ENCODE data around the gene OVAAL. TPM values are rescaled to one million over a fixed set of nuclear protein-coding genes. Genes with fewer than 3 reads are reported as not detected.

The OVAAL gene
- polyA plus RNA-seq, 4 donors, result not detected

DNA sequence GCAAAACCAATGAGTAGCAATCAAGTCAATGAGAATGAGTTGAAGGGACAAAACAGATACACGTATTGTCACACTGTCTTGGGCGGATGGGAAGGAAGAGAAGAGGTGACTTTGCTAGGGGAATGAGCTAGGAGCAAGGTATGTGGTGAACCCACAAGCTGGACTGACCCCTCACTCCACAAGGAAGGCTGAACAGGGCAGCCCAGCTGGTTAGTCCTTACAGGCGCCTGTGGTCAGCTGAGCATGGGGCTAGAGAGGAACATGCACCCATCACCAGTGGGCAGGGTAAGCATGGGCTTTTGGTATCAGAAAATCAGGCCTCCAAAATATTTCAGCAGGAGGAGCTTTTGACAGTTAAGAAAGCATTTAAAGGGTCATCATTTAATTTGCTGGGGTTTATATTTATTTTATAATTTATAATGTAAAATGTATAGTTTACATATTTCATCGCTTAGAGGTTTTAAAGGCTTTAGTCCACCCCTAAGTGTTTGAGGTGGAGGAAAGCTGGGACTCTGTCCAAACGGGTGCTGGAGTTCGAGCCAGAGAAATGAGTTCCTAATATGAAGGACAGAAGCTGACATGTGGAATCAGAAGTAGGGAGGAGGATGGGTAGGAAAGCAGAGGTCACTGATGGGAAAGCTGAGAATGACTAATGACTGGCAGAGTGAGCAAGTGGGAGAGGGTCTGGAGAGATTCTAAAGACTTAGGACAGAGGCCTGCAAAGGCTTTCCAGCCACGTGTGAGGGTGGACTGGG, 34.4 kb upstream of the OVAAL start:
- Histone ChIP-seq H3K4me1 (ENCODE audit: control insufficient read depth in 3 of 3, insufficient read depth in 2 of 3, low read depth in 1 of 3, low read length in 2 of 3) (peaks cover 0 to 16% (median 0%) of the 10 kb centered on the region in 3 donors), H3K4me3 (ENCODE audit: low read depth in 1 of 3, low read length in 3 of 3) (no peak overlapping the region), H3K27ac (ENCODE audit: low read depth in 1 of 3, low read length in 2 of 3) (no peak overlapping the region), H3K36me3 (ENCODE audit: control insufficient read depth in 3 of 3, insufficient read depth in 2 of 3, low read depth in 1 of 3, low read length in 3 of 3) (no peaks in the 10 kb centered on the region), H3K9me3 (ENCODE audit: control insufficient read depth in 2 of 2, insufficient read depth in 1 of 2, low read depth in 1 of 2, low read length in 1 of 2) (no peaks in the 10 kb centered on the region), H3K27me3 (ENCODE audit: control insufficient read depth in 3 of 3, insufficient read depth in 3 of 3, low read length in 3 of 3) (no peaks in the 10 kb centered on the region)
- no peak for DNase-seq
- WGBS, 3 donors, result 74 to 86% (median 82%) methylated on average over 7 of the region's 7 CpGs
- FAIRE-seq, result no peak

DNA sequence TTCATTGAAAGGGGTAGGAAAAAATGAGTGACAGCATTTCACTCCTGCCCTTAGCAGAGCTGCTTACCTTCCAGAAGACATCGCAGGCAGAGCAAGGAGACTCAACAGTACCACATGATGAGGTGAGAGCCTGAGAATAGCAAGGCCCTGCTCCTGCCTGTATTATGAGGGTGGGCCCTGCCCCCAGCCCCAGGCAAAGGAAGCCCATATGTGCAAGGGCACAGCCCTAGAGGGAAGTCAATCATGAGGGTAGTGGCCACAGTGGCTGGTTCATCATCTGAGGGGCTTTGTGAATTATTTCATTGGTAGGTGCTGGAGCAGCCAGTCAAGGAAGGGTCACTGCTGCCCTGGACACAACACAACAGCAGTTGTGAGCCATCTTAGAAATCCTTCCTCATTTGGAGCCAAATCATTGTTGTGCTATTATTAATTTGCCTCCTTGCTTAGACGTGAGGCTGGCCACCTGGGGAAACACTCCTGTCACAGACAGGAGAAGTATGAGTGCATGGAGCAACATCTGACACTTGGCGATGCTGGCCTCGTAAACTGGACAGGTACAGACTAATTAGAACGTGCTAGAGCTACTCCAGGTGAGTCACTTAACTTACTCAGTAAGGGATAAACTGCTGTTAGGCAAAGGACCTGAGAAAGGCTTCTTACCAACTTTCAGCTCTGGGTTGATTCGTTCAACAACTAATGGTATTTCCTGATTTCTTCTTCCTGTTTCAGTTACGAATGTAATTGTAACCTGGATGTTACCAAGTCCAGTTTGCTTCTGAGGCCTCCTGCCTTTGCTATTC, 33.6 kb upstream of the OVAAL start:
- FAIRE-seq (no peak), DNase-seq (no peak)
- Histone ChIP-seq H3K36me3 (ENCODE audit: control insufficient read depth in 3 of 3, insufficient read depth in 2 of 3, low read depth in 1 of 3, low read length in 3 of 3) (no peaks in the 10 kb centered on the region), H3K4me1 (ENCODE audit: control insufficient read depth in 3 of 3, insufficient read depth in 2 of 3, low read depth in 1 of 3, low read length in 2 of 3) (peaks cover 0 to 16% (median 0%) of the 10 kb centered on the region in 3 donors), H3K27me3 (ENCODE audit: control insufficient read depth in 3 of 3, insufficient read depth in 3 of 3, low read length in 3 of 3) (no peaks in the 10 kb centered on the region), H3K4me3 (ENCODE audit: low read depth in 1 of 3, low read length in 3 of 3) (no peak overlapping the region), H3K9me3 (ENCODE audit: control insufficient read depth in 2 of 2, insufficient read depth in 1 of 2, low read depth in 1 of 2, low read length in 1 of 2) (no peaks in the 10 kb centered on the region), H3K27ac (ENCODE audit: low read depth in 1 of 3, low read length in 2 of 3) (no peak overlapping the region)
- WGBS, 3 donors, result 63 to 72% (median 66%) methylated on average over 7 of the region's 7 CpGs

DNA sequence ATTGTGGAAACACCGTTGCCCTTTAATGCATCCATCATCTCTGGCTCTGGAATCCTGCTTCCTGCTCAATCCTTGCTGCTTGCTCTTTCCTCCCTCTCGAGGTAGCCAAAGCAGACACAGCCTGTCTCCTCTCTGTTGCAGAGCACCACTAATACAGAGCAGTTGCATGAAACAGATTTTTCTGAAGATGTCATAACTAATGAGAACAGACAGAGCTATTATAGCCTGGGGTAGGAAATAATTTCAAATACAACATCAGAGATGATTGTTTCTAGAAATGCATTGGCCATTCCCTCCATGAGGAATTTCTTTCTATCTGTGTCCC, 33.1 kb upstream of the OVAAL start:
- Histone ChIP-seq H3K27ac (ENCODE audit: low read depth in 1 of 3, low read length in 2 of 3) (no peak overlapping the region), H3K27me3 (ENCODE audit: control insufficient read depth in 3 of 3, insufficient read depth in 3 of 3, low read length in 3 of 3) (no peaks in the 10 kb centered on the region), H3K4me1 (ENCODE audit: control insufficient read depth in 3 of 3, insufficient read depth in 2 of 3, low read depth in 1 of 3, low read length in 2 of 3) (peaks cover 0 to 16% (median 0%) of the 10 kb centered on the region in 3 donors), H3K36me3 (ENCODE audit: control insufficient read depth in 3 of 3, insufficient read depth in 2 of 3, low read depth in 1 of 3, low read length in 3 of 3) (no peaks in the 10 kb centered on the region), H3K4me3 (ENCODE audit: low read depth in 1 of 3, low read length in 3 of 3) (no peak overlapping the region), H3K9me3 (ENCODE audit: control insufficient read depth in 2 of 2, insufficient read depth in 1 of 2, low read depth in 1 of 2, low read length in 1 of 2) (no peaks in the 10 kb centered on the region)
- DNase-seq, result no peak
- WGBS, 3 donors, result 28 to 59% (median 45%) methylated on average over 2 of the region's 2 CpGs
- no peak for FAIRE-seq

DNA sequence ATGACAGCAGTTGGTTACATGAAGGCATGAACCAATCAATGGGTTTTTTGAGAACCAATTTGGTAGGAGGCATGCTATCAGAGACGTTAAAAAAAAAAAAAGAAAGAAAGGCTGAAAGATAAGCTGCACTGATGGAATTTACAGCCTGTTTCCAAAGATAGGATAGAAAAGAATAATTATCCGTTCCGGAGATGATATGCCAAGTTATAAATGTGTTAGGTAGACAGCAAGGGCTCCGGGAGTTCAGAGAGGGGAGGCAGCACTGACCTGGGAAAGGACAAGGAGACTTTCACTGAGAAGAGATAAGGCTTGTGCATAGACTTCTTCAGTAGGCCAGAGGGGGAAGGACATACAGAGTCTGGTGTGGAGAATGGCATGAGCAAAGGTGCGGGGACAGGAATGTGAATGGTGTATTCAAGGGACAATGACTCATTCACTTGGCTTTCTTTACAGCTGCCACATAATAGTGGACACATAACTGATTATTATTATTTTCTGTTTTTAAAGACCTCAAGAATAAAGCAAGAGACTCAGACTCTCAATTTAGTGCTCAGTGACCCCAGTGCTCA, 31.6 kb upstream of the OVAAL start:
- DNase-seq (peak; percentile 45 to 54), FAIRE-seq (no peak)
- Histone ChIP-seq H3K27ac (ENCODE audit: low read depth in 1 of 3, low read length in 2 of 3) (no peak overlapping the region), H3K9me3 (ENCODE audit: control insufficient read depth in 2 of 2, insufficient read depth in 1 of 2, low read depth in 1 of 2, low read length in 1 of 2) (no peaks in the 10 kb centered on the region), H3K4me1 (ENCODE audit: control insufficient read depth in 3 of 3, insufficient read depth in 2 of 3, low read depth in 1 of 3, low read length in 2 of 3) (peaks cover 0 to 13% (median 0%) of the 10 kb centered on the region in 3 donors), H3K36me3 (ENCODE audit: control insufficient read depth in 3 of 3, insufficient read depth in 2 of 3, low read depth in 1 of 3, low read length in 3 of 3) (no peaks in the 10 kb centered on the region), H3K4me3 (ENCODE audit: low read depth in 1 of 3, low read length in 3 of 3) (no peak overlapping the region), H3K27me3 (ENCODE audit: control insufficient read depth in 3 of 3, insufficient read depth in 3 of 3, low read length in 3 of 3) (no peaks in the 10 kb centered on the region)
- 23 to 55% (median 34%) methylated on average over 5 of the region's 5 CpGs for WGBS, 3 donors

DNA sequence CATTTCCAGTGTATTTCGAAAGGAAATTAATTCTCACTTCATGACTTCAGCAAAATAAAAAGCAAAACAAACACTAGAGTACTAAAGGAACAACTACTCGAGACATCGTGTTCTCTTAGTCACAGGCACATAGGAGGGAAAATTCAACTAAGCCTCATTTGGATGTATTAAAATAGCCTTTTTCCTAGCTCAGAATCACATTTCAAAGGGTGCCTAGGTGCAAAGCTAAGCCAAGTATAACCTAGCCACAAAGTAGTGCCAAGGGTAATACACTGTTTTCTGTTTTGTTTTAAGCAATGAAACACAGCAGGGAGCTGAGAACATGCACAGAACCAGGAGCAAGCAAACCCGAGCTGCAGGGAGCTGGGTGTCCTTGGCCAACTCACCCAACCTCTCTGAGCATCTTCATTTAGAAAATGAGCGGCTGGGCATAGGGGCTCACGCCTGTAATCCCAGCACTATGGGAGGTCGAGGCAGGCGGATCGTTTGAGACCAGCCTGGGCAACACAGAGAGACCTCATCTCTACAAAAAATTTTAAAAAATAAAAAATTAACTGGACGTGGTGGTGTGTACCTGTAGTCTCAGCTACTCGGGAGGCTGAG, 29.8 kb upstream of the OVAAL start:
- FAIRE-seq, result no peak
- no peak for DNase-seq
- Histone ChIP-seq H3K9me3 (ENCODE audit: control insufficient read depth in 2 of 2, insufficient read depth in 1 of 2, low read depth in 1 of 2, low read length in 1 of 2) (no peaks in the 10 kb centered on the region), H3K27me3 (ENCODE audit: control insufficient read depth in 3 of 3, insufficient read depth in 3 of 3, low read length in 3 of 3) (no peaks in the 10 kb centered on the region), H3K4me1 (ENCODE audit: control insufficient read depth in 3 of 3, insufficient read depth in 2 of 3, low read depth in 1 of 3, low read length in 2 of 3) (peaks cover 0 to 13% (median 0%) of the 10 kb centered on the region in 3 donors), H3K27ac (ENCODE audit: low read depth in 1 of 3, low read length in 2 of 3) (no peak overlapping the region), H3K36me3 (ENCODE audit: control insufficient read depth in 3 of 3, insufficient read depth in 2 of 3, low read depth in 1 of 3, low read length in 3 of 3) (no peaks in the 10 kb centered on the region), H3K4me3 (ENCODE audit: low read depth in 1 of 3, low read length in 3 of 3) (no peak overlapping the region)
- 86 to 88% (median 87%) methylated on average over 11 of the region's 11 CpGs for WGBS, 3 donors

DNA sequence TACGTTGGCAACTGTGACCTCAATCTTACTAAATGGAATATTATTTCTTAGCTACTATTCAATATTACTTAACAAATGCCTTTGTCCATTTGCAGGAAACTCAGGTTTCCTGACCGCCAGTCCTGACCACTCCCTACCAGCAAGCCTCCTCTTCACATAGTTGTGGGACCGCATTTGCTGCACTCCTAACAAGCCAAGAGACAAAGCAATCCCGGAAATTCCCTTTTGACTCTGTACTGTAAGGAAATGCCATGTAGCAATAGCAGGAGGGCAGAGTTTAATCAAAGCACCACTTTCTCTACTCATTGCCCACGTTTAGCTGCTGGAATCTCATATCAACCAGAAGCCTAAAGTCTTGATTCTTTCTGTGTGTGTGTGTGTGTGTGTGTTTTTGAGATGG, 28.3 kb upstream of the OVAAL start:
- peak; percentile 57 to 61 for DNase-seq
- peaks cover 0 to 13% (median 0%) of the 10 kb centered on the region in 3 donors for H3K4me1 ChIP-seq (ENCODE audit: control insufficient read depth in 3 of 3, insufficient read depth in 2 of 3, low read depth in 1 of 3, low read length in 2 of 3)
- H3K4me3 ChIP-seq (ENCODE audit: low read depth in 1 of 3, low read length in 3 of 3), result no peak overlapping the region
- H3K27me3 ChIP-seq (ENCODE audit: control insufficient read depth in 3 of 3, insufficient read depth in 3 of 3, low read length in 3 of 3), result no peaks in the 10 kb centered on the region
- H3K9me3 ChIP-seq (ENCODE audit: control insufficient read depth in 2 of 2, insufficient read depth in 1 of 2, low read depth in 1 of 2, low read length in 1 of 2), result no peaks in the 10 kb centered on the region
- no peak for FAIRE-seq
- H3K27ac ChIP-seq (ENCODE audit: low read depth in 1 of 3, low read length in 2 of 3), result no peak overlapping the region
- H3K36me3 ChIP-seq (ENCODE audit: control insufficient read depth in 3 of 3, insufficient read depth in 2 of 3, low read depth in 1 of 3, low read length in 3 of 3), result no peaks in the 10 kb centered on the region
- 21 to 49% (median 30%) methylated on average over 5 of the region's 5 CpGs for WGBS, 3 donors

DNA sequence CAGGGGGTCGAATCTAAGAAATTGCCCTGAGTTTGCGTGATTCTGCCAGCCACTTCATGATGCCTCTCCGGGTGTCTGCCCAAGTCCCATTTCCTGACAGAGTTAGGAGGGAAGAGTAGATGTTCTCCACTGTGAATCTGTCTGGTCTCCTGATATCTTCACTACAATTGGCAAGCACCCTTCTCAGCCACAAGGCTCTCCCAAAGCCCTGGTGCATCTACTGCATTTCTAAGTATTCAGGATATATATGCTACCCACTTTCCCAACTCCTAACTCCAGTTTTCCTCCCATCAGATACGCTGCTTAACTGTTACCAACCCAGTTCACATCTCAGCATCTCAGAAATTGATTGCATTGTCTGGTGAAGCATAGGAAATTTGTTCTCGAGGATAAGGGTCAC, 25.9 kb upstream of the OVAAL start:
- Histone ChIP-seq H3K27me3 (ENCODE audit: control insufficient read depth in 3 of 3, insufficient read depth in 3 of 3, low read length in 3 of 3) (no peaks in the 10 kb centered on the region), H3K4me3 (ENCODE audit: low read depth in 1 of 3, low read length in 3 of 3) (no peak overlapping the region), H3K27ac (ENCODE audit: low read depth in 1 of 3, low read length in 2 of 3) (no peak overlapping the region), H3K36me3 (ENCODE audit: control insufficient read depth in 3 of 3, insufficient read depth in 2 of 3, low read depth in 1 of 3, low read length in 3 of 3) (no peaks in the 10 kb centered on the region), H3K4me1 (ENCODE audit: control insufficient read depth in 3 of 3, insufficient read depth in 2 of 3, low read depth in 1 of 3, low read length in 2 of 3) (no peaks in the 10 kb centered on the region), H3K9me3 (ENCODE audit: control insufficient read depth in 2 of 2, insufficient read depth in 1 of 2, low read depth in 1 of 2, low read length in 1 of 2) (no peaks in the 10 kb centered on the region)
- WGBS, 3 donors, result 86 to 90% (median 89%) methylated on average over 5 of the region's 5 CpGs
- DNase-seq, result no peak
- no peak for FAIRE-seq

DNA sequence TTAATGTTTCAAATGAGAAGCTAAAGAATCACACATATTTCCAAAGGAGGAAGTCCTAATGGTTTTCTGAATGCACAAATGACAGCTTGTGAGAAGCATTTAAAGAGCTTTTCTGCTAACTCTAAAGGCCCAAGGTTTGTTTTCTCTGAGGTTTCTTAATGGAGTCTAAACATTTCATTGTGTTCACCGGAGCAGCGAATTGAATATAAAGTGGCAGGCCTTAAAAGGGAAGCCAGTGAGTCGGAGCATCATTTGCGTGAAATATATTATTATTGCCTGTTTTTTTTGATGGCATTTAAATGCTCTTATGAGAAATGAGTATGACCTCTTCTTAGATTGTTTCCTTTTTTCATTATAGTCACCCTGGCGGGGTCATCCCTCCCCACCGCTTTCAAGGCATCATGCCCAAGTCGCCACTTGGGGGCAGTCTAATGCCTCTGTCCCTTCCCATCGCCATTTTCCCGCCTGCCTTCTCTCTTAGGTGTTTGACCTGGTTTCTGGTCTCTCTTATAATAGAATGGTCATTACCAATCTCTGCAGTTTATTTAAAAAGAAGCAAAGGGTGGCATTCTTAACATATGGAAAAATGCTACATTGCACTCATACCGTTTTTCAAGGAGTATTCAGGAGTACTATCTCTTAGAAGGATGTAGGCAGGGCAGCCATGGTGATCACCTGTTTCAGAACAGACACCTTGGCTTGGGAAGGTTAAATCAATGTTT, 25.3 kb upstream of the OVAAL start:
- no peak overlapping the region for H3K27ac ChIP-seq (ENCODE audit: low read depth in 1 of 3, low read length in 2 of 3)
- 40 to 47% (median 44%) methylated on average over 10 of the region's 10 CpGs for WGBS, 3 donors
- H3K4me3 ChIP-seq (ENCODE audit: low read depth in 1 of 3, low read length in 3 of 3), result no peak overlapping the region
- no peaks in the 10 kb centered on the region for H3K36me3 ChIP-seq (ENCODE audit: control insufficient read depth in 3 of 3, insufficient read depth in 2 of 3, low read depth in 1 of 3, low read length in 3 of 3)
- FAIRE-seq (no peak), DNase-seq (peak; percentile 75 to 79)
- H3K4me1 ChIP-seq (ENCODE audit: control insufficient read depth in 3 of 3, insufficient read depth in 2 of 3, low read depth in 1 of 3, low read length in 2 of 3), result no peaks in the 10 kb centered on the region
- H3K9me3 ChIP-seq (ENCODE audit: control insufficient read depth in 2 of 2, insufficient read depth in 1 of 2, low read depth in 1 of 2, low read length in 1 of 2), result no peaks in the 10 kb centered on the region
- H3K27me3 ChIP-seq (ENCODE audit: control insufficient read depth in 3 of 3, insufficient read depth in 3 of 3, low read length in 3 of 3), result no peaks in the 10 kb centered on the region

Measured in small intestine (tissue), 7 donors.